ENCODE results near the gene CSGALNACT2. TPM values are rescaled to one million over a fixed set of nuclear protein-coding genes. Genes with fewer than 3 reads are reported as not detected.
A peak's percentile ranks its signal among the peaks of the same experiment; 100 is the strongest.

The CSGALNACT2 gene, protein sequence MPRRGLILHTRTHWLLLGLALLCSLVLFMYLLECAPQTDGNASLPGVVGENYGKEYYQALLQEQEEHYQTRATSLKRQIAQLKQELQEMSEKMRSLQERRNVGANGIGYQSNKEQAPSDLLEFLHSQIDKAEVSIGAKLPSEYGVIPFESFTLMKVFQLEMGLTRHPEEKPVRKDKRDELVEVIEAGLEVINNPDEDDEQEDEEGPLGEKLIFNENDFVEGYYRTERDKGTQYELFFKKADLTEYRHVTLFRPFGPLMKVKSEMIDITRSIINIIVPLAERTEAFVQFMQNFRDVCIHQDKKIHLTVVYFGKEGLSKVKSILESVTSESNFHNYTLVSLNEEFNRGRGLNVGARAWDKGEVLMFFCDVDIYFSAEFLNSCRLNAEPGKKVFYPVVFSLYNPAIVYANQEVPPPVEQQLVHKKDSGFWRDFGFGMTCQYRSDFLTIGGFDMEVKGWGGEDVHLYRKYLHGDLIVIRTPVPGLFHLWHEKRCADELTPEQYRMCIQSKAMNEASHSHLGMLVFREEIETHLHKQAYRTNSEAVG
- total RNA-seq (2016; rRNA removed; fragmentation: Illumina TruSeq; extraction: Trizol) (3.3 and 3.6 TPM in 2 replicates), polyA plus RNA-seq (2011; rRNA removed) (7.1 and 8.2 TPM in 2 replicates), polyA minus RNA-seq (2011; rRNA and poly(A)+ RNA removed; ENCODE audit: low replicate concordance) (3.1 and 4.4 TPM in 2 replicates), Bru-seq, nascent RNA (percentile 65 among the genes with signal in this experiment), BruChase-seq, experiment 1, labeled RNA remaining after a 6-hour chase (percentile 76 among the genes with signal in this experiment), BruChase-seq, experiment 2, labeled RNA remaining after a 2-hour chase (percentile 67 among the genes with signal in this experiment)
- 9.3 and 11.5 TPM in 2 replicates for total RNA-seq (2016; cell fraction: cytosol; rRNA removed; fragmentation: Illumina TruSeq; extraction: Trizol; ENCODE audit: low read depth)
- total RNA-seq (2016; cell fraction: insoluble cytoplasmic fraction; rRNA removed; fragmentation: Illumina TruSeq; extraction: Trizol): 3.5 and 3.7 TPM in 2 replicates
- total RNA-seq (2016; cell fraction: membrane; rRNA removed; fragmentation: Illumina TruSeq; extraction: Trizol): 9.4 and 11.4 TPM in 2 replicates
- total RNA-seq (2016; cell fraction: nucleus; rRNA removed; fragmentation: Illumina TruSeq; extraction: Trizol): 4.3 and 4.5 TPM in 2 replicates
- polyA plus RNA-seq (2011; cell fraction: cytosol; rRNA removed): 3.4 and 6.9 TPM in 2 replicates
- polyA plus RNA-seq (2011; cell fraction: nucleus; rRNA removed): 5.3 and 8.7 TPM in 2 replicates
- 5.8 and 10.3 TPM in 2 replicates for polyA plus RNA-seq (2012)
- 1.3 and 1.5 TPM in 2 replicates for polyA plus RNA-seq (2016; cell fraction: cytosol; fragmentation: Illumina TruSeq; extraction: Trizol; ENCODE audit: low read depth)
- 5.7 TPM in 2 replicates for polyA plus RNA-seq (2016; cell fraction: insoluble cytoplasmic fraction; fragmentation: Illumina TruSeq; extraction: Trizol; ENCODE audit: low read depth)
- polyA plus RNA-seq (2016; cell fraction: membrane; fragmentation: Illumina TruSeq; extraction: Trizol; ENCODE audit: low read depth): 3.9 and 4.4 TPM in 2 replicates
- 10.6 and 11.0 TPM in 2 replicates for polyA plus RNA-seq (2016; cell fraction: nucleus; fragmentation: Illumina TruSeq; extraction: Trizol; ENCODE audit: insufficient read depth, low read depth)
- polyA minus RNA-seq (2011; cell fraction: cytosol; rRNA and poly(A)+ RNA removed): 5.9 and 8.1 TPM in 2 replicates
- 8.2 and 10.3 TPM in 2 replicates for polyA minus RNA-seq (2011; cell fraction: nucleus; rRNA and poly(A)+ RNA removed)
- long read RNA-seq, experiment 1, partial matches to known transcripts: 1 of 3 reads
- long read RNA-seq, experiment 1, other reads (novel, unspliced or antisense): 0 of 3 reads
- long read RNA-seq, experiment 2, partial matches to known transcripts: 0 of 19 reads
- long read RNA-seq, experiment 2, other reads (novel, unspliced or antisense): 18 of 19 reads

DNA sequence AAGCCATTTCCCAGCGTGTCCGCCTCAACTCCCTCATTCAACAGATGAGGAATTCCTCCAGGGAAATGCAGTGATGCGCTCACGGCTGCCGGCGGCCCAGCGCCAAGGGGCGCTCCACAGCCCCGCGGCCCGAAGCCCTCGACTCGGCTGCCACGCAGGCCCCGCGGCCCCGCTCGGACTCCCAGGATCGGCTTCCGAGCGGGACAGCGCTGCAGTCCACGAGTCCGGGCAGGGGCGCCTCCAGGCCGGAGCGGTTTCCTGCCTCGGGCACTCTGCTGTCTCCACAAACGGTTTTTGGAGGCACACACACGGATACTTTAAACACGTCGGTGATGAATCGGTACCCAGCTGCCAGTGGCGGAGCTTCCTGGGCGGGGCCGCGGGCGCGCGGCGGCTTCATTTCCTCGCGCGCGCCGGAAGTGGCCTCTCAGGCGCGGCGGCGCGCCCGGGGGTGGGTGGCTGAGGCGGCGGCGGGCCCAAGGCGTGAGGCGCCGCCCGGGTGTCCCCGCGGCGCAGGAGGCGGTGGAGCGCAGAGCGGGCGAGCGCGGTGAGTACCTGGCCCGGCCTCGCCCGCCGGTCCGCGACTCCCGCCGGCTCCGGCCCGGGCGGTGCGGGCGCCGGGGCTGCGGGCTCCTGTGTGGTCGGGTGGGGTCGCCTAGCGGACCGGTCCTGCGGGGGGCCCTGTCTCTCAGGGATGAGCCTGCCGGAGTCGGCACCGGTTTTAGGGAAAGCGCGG, at the start of gene CSGALNACT2:
Gene CSGALNACT2, plus strand, starts transcription at position 425 of the 736 bp plus-strand sequence. CDS start 16,705 bp downstream, outside the sequence.
- Histone ChIP-seq H3K9ac (ENCODE audit: insufficient read depth, low read depth, low read length) (peak within 1 kb of the TSS; percentile 69), H3K27me3 (ENCODE audit: control insufficient read depth in 1 of 2, insufficient read depth in 2 of 2, low read length in 2 of 2) (peaks cover 0 to 4% of the 10 kb centered on the region in 2 experiments; a peak in 1 of 5 replicates), H3K9me3 (ENCODE audit: low read length) (no peaks in the 10 kb centered on the region), H3K4me3 (replicated peaks in 1 of 3; ENCODE audit: insufficient read depth in 1 of 3, low read depth in 2 of 3, low read length in 3 of 3) (peak within 1 kb of the TSS; percentile 89 to 95 (median 92)), H3K4me1 (ENCODE audit: insufficient read depth, low read length) (peaks cover 33% of the 10 kb centered on the region), H3K36me3 (replicated peaks in 1 of 2; ENCODE audit: control insufficient read depth in 1 of 2, insufficient read depth in 2 of 2, low read length in 2 of 2) (no peaks in the 10 kb centered on the region), H4K20me1 (ENCODE audit: insufficient read depth, low read length) (no peaks in the 10 kb centered on the region), H3K4me2 (ENCODE audit: low read depth, low read length) (peak within 1 kb of the TSS; percentile 70), H3K79me2 (ENCODE audit: insufficient read depth, low read length) (peaks cover 29% of the 10 kb centered on the region), H2AFZ (ENCODE audit: low read length) (peak within 1 kb of the TSS; percentile 77), H3K27ac (ENCODE audit: extremely low read length, insufficient read depth, low read length) (peak within 1 kb of the TSS; percentile 58)
- intact Hi-C loops (cut with micrococcal nuclease; ENCODE audit: unreplicated experiment): no loop called here
- peak; percentile 93 for ATAC-seq
- BruUV-seq (replicated peaks): no TSS peak
- WGBS (ENCODE audit: low lambda C conversion rate): 2% methylated on average over 10 of the region's 93 CpGs
- CTCF ChIA-PET (ENCODE audit: low intra/inter-chr PET ratio, low total read pairs): no interaction called here
- FAIRE-seq: peak; percentile 23
- in situ Hi-C loops (cut with HindIII; ENCODE audit: extremely low pct_ligation_motif_present, low pct_unique_long_range_greater_than_20kb): no loop called here
- peak; percentile 59 for DNase-seq (ENCODE audit: low spot score)
- POLR2A ChIA-PET: no interaction called here
- TF ChIP-seq RFXAP (CRISPR knock-in tag; IDR thresholded peaks at IDR 0.05; ENCODE audit: borderline replicate concordance): 0 out of 2 replicates have a peak, but pooled peaks have one; percentile 50
- TF ChIP-seq ZNF230 (CRISPR knock-in tag; IDR thresholded peaks at IDR 0.05): peak; percentile 82; the same call in 1 of the 2 replicates
- peak; percentile 46; the same call in 1 of the 2 replicates for TF ChIP-seq ZNF543 (CRISPR knock-in tag; IDR thresholded peaks at IDR 0.05)
- 0 out of 2 replicates have a peak, but pooled peaks have one; percentile 11 for TF ChIP-seq GFI1 (CRISPR knock-in tag; IDR thresholded peaks at IDR 0.05; ENCODE audit: borderline replicate concordance)
- TF ChIP-seq ZBTB7B (CRISPR knock-in tag; IDR thresholded peaks at IDR 0.05): no peak
- TF ChIP-seq SYNCRIP (IDR thresholded peaks at IDR 0.05; ENCODE audit: insufficient read depth, low read depth, low read length): no peak
- TF ChIP-seq CC2D1A (CRISPR knock-in tag; IDR thresholded peaks at IDR 0.05): no peak
- TF ChIP-seq SKI (IDR thresholded peaks at IDR 0.05; ENCODE audit: partially characterized antibody): peak; percentile 68
- TF ChIP-seq ZNF558 (CRISPR knock-in tag; IDR thresholded peaks at IDR 0.05; ENCODE audit: borderline replicate concordance): peak; percentile 71; the same call in 1 of the 2 replicates
- 0 out of 2 replicates have a peak, but pooled peaks have one; percentile 30 for TF ChIP-seq REPIN1 (CRISPR knock-in tag; IDR thresholded peaks at IDR 0.05; ENCODE audit: borderline replicate concordance, low read depth)
- no peak for TF ChIP-seq TCF7 (IDR thresholded peaks at IDR 0.05; ENCODE audit: low read depth)
- TF ChIP-seq ZNF253 (CRISPR knock-in tag; IDR thresholded peaks at IDR 0.05; ENCODE audit: borderline replicate concordance): no peak
- TF ChIP-seq ZFX (CRISPR knock-in tag; IDR thresholded peaks at IDR 0.05; ENCODE audit: low read depth): peak; percentile 91
- no peak; the same call in 1 of the 2 replicates for TF ChIP-seq ZBTB21 (CRISPR knock-in tag; IDR thresholded peaks at IDR 0.05)
- TF ChIP-seq HHEX (CRISPR knock-in tag; IDR thresholded peaks at IDR 0.05): no peak

Measured in HepG2 (cell line).